ENCODE measurements around the gene CCDC134.

DNA sequence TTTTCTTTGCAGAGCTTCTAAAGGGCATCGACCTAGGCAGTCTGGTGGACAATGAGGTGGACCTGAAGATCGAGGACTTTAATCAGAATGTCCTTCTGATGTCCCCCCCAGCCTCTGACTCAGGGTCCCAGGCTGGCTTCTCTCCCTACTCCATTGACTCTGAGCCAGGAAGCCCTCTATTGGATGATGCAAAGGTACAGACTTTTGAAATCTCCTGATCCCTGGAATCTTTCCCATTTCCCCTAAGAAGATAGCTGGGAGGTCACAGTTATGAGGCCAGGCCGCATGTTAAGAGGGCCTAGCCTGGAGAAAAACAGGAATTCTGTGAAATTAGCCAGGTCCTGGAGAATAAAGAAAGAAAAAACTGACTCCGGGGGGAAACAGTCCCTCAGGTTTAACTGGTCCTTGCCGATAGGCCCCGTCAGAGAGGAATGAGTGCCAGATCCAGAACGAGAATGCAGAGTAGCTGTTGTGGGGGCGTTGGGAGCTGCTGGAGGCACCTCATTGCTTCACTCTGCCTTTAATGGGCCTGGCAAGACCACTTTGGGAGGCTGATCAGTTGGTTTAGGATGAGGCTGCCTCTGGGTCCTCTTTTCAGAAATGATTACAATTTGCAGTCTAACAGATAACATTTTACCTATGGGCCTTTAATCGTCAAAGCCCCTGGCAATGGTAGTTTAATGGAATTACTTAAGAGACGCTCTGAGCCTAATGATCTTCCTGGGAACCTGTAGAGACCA is 75.2 kb downstream of the CCDC134 start:
- TF ChIP-seq, protein P1, sequence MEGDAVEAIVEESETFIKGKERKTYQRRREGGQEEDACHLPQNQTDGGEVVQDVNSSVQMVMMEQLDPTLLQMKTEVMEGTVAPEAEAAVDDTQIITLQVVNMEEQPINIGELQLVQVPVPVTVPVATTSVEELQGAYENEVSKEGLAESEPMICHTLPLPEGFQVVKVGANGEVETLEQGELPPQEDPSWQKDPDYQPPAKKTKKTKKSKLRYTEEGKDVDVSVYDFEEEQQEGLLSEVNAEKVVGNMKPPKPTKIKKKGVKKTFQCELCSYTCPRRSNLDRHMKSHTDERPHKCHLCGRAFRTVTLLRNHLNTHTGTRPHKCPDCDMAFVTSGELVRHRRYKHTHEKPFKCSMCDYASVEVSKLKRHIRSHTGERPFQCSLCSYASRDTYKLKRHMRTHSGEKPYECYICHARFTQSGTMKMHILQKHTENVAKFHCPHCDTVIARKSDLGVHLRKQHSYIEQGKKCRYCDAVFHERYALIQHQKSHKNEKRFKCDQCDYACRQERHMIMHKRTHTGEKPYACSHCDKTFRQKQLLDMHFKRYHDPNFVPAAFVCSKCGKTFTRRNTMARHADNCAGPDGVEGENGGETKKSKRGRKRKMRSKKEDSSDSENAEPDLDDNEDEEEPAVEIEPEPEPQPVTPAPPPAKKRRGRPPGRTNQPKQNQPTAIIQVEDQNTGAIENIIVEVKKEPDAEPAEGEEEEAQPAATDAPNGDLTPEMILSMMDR (optimal IDR thresholded peaks at IDR 0.05 in 1 of 3, IDR thresholded peaks at IDR 0.05 in 1 of 3, conservative IDR thresholded peaks at IDR 0.05 in 1 of 3; ENCODE audit: extremely low read depth in 1 of 3, insufficient read depth in 2 of 3, low read length in 3 of 3): no peak
- no peak for TF ChIP-seq EZH2 (IDR thresholded peaks at IDR 0.05; ENCODE audit: low read length)

All from keratinocyte (primary cell).